GM21737 (cell line): ENCODE results near the gene ARL3.
A peak's percentile ranks its signal among the peaks of the same experiment; 100 is the strongest.

Source experiments
- ATAC-seq: cut with Tn5 transposase; IDR thresholded peaks from one replicate; pipeline ENCODE4 v1.9.1; 2021; ENCODE audit warnings: mild to moderate bottlenecking, moderate library complexity; ENCODE audit not compliant: unreplicated experiment

The ARL3 gene

DNA sequence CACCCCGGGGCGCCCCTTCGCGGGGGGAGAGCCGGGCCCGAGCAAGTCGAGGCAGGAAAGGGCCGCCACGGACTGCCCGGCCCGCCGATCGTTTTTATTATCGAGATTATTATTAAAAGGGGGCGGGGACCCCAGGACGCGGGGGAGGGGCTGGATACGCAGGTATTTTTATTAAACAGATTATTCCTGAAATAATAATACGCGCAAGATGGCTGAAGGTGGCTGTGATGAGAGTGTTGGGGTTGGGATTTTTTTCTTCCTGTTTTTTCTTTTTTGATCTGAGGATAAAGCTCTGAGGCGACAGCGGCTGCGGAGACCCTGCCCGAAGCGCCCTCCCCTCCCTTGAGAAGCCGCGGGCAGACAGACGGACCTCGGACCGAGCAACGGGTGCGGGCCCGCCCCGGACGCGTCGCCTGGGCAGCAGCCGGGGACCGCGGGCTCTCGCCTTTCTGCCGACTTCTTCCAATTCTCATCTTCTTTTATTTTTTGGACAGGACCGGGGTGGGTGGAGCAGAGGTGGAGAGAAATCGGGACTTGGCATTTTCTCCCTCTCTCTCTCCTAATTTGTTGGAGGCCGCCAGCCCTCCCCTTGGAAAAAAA lies 71.4 kb downstream of the ARL3 start:
- ATAC-seq: no peak

- peak; percentile 49 for ATAC-seq
Observed at GRCh38 chr10:102641880-102642735, 72.1 kb downstream of the ARL3 start.

DNA sequence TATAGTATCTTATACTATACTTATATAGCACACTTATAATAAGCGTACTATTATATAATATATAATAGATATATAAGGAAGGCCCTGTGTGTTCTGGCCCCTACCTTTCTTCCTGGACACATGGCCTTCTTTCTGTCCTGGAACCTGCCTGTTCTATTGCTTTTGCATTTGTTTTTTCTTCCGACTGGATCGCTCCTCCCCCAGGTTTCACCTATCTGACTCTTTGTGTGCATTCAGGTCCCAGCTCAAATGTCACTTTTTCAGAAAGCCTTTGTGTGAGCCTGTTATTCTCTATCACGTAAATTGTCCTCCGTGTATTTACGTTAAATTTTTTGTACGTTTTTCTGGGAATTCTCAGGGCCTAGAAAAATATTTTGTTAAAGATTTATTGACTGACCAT lies 72.8 kb downstream of the ARL3 start:
- no peak for ATAC-seq

GRCh38 chr10:102639537-102639936 lies 74.7 kb downstream of the ARL3 start:
- no peak for ATAC-seq

DNA sequence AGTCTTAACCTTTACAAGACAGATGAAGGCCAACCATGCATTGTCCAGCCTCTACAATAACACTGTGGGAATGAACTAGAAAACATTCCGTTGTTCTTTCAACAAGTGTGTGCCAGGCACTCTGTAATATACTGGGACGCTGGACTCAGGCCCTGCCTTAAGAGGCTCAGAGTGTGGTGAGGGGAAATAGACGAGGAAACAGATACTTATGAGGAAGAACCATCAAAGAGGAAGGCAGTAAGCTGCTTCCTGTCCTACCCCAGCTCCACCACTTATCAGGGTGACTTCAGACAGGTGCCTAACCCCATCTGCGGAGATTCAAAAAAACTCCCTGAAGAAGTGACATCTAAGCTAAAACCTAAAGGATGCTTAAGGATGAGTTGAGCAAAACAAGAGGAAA lies 78.8 kb downstream of the ARL3 start:
- no peak for ATAC-seq

- ATAC-seq: no peak
Observed at GRCh38 chr10:102634686-102635085, 79.5 kb downstream of the ARL3 start.

DNA sequence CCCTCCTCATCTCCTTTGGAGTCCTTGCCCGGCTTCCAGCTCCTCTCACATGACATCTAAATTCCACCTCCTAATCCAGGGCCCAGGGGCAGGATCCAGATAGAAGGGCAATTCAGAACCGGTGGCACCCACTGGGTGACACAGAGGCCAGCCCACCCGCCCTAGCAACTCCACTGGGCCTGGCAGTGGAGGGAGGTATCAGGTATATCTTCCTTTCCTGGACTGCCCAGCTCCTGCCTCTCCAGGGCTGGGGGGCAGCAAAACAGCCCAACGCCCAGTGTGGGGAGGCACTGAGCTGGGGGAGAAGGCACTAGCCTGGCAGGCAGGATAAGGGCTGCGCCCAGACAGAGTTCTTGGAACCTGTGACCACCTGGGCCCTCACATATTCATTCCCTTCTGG lies 80.3 kb downstream of the ARL3 start:
- ATAC-seq: no peak

DNA sequence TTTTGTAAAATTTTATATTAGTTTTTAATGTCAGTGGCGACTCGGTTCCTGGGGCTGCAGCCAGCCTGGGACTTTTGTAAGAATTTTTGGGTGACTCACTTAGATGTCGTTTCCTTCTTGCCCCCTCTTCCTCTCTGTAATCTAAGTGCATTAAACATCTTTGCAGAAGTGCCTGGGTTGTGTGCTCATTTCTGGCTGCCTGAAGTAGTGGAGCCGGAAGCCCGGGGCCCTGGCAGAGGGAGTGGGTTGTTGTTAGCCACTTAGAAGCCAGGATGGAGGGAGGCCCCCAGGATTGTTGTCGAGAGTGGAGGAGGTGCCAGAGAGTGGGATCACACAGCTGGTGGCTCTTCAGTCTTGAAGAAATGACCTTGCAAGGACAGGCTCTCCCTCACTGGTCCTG lies 80.9 kb downstream of the ARL3 start:
- no peak for ATAC-seq

GRCh38 chr10:102632394-102633111 lies 81.6 kb downstream of the ARL3 start:
- no peak for ATAC-seq

DNA sequence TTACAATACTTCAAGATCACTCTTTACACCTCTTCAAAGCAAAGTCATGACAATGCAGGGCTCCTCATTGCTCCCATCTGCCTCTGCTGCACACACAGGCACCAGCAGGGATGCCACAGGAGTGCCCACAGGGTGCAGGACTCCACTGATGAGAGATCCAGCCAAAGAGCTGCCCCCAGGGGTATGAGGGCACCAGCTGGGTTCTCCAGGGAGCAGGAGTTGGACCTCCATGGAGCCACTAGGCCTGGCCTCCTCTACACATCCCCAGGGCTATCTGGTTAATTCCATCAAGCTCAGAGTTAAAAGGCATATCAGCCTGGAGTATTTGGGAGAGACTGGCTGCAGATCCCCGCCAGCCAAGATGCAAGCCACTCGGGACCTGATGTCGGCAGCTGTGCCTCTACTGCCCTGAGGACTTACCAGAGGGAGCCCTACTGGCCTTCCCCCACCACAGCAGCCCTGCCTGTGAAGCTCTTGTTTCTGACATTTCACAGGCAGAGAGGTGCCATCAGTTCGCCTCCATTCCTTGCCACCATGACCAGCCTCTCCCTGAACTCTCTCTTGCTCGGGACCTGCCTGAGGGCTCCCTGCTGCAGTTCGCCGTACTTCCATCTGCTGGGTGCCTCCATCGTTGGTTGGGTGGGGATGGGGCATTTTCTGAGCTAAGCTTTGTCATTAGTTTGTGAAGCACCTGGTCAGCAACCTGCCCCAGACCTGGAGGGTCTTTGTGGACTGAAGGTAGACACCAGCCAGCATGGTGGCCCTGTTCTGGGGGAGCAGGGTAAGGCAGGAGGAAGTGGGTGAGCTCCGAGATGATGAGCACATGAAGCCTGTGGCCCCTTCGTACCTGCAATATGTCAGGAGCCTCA lies 82.4 kb downstream of the ARL3 start:
- ATAC-seq: no peak

GRCh38 chr10:102630663-102631062 lies 83.5 kb downstream of the ARL3 start:
- ATAC-seq: no peak

GRCh38 chr10:102629661-102630614 lies 84.3 kb downstream of the ARL3 start:
- no peak for ATAC-seq

- ATAC-seq: no peak
Observed at GRCh38 chr10:102628451-102628911, 85.7 kb downstream of the ARL3 start.

DNA sequence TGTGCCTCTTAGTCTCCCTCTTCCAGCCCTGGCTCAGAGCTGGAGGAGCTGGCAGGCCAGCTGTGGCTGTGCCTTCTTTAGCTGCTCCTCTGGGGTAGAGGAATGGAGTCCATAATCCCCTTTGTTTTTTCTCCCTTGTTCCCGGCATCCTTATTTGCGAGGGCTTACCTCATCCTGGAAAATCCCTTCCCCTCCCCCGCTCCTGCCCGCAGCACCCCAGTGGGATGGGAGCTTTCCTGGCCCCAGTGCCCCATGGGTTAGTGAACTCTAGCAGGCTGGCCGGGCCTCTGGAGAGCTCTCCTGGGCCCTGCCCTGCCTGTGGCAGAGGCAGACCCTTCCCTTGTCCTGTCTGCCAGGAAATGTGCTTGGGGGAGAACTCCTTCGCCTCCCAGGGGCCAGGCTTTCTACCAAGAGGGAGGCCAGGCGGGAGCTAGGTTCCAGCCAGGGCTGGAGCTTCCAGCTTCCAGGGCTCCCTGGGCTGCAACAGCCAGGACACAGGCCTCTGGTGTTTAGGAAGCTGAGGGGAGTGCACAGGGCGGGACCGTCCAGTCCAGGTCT lies 86.4 kb downstream of the ARL3 start:
- ATAC-seq: no peak

DNA sequence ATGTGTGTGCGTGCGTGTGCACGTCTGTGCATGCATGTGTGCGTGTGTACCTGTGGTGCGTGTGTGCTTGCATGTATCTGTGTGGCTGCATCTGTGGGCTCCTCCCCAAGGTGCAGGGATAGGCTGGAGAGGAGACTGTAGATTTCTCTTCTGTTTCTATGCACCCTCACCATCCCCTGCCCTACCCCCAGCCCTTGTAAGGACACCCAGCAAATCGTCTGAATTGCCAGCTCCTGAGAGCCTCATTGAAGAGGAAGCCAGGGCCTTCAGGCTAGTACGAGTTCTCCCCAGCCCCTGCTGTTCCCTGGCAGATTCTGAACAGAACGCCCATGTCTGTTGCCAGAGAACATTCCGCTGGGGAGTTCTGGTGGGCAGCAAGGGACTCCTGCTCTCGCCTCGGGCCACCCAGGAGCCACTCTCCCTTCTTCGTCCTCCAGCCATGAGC lies 86.9 kb downstream of the ARL3 start:
- ATAC-seq: no peak

DNA sequence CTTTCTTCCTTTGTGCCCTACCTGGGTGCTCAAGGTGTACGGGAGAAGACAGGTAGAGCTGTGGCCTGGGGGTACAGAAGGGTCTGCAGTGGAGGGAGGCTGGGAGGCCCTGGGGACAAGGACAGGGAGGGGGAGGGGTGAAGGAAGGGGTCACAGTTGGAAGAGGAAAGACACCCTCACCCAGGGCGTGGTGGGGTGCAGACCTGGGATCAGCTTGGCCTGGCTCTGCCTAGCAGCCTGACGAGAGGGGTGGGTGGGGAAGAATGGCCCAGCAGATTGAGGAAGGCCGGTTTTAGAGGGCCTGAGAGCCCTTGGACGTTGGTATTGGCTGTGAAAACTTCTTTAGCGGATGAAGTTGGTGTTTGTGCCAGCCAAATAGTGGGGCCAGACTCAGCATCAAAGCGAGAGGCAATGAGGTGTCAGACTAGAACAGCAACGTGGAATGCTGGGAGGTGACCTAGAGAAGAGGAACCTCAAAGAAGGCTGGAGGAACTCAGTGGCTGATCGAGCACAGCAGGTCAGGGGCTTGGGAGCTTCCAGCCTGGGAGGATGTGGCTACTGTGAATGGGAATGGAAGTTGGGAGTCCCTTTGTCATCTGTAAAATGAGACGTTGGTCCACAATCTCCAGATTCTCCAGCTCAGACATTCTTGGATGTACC lies 88.0 kb downstream of the ARL3 start:
- no peak for ATAC-seq

DNA sequence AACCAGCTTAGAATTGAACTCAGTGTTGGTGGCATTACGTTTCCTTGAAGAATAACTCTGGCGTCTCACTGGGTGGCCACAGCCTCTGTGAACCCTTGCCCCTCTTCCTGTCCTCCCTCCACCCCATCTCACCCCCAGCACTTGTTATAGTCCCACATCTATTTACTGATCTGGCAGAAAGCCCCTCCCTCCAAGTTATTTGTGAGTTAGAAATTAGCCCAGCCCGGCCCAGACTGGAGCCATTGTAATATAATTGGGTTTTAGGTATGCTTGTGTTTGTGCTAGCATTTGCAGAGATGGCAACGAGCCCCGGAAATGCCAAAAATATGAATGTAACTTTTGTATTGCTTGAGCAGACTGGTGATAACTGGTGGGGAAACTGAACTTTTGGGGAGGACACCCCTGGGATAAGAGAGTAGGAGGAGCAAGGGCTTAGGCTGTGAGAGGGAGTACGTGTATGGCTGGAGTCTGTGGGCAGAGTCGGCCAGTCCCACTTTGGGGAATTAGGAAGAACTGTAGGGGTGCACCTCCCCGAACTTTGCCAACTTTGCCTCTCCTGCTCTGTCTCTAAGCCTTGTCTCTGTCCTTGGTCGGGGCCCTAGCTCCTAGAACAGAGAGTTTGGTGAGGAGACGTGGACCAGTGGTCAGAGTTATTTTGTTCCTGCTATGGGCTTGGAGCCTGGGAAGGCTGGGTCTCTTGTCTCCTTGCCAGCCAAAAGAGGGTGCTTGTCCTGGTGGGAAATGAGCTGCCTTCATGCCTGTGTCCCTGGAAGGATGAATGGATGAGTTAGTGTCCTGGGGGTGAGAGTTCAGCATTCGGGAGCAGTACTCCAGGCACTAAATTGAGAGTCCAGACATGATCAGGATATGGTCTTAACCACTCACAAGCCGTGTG lies 89.2 kb downstream of the ARL3 start:
- ATAC-seq: no peak

DNA sequence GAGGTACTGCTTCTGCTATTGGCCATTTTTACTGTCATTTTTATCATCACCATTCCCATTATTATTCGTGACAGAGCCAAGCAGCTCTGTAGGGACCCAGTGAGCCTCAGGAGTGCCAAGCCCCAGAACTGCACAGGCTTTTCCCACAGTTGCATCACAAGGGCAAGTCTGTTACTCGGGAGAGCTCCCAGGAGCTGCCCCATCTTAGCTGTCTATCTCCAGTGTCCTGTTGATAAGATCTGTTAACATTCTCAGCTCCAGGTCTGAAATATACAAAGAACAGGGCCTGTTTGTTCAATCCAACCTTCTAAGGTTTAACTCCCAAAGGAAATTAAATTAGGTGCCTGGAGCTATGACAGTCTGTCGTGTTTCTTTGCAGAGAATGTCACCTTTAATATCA lies 90.1 kb downstream of the ARL3 start:
- ATAC-seq: no peak
